ENCODE results near the gene ZNF148.

ZNF148 gene

GRCh38 chr3:125213946-125214542, 161.1 kb downstream of the ZNF148 start:
- no peak for DNase-seq

DNA sequence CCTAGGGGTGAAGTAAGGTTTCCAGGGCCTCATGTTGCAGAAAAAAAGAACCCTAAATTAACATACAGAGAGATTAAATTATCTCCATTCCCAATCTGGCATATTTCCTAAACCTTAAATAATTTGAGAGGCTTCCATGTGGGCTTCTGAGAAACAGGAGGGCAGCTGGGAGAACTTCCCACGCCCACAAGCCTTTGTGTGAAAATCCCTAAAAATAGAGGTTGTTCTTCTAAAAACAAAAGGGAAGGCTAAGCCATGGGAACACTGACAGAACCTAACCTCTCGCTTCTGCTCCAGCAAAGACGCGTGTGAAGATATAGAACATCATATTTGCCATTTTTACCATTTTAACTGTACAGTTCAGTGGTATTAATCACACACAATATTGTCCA, 161.8 kb downstream of the ZNF148 start:
- DNase-seq = no peak

DNA sequence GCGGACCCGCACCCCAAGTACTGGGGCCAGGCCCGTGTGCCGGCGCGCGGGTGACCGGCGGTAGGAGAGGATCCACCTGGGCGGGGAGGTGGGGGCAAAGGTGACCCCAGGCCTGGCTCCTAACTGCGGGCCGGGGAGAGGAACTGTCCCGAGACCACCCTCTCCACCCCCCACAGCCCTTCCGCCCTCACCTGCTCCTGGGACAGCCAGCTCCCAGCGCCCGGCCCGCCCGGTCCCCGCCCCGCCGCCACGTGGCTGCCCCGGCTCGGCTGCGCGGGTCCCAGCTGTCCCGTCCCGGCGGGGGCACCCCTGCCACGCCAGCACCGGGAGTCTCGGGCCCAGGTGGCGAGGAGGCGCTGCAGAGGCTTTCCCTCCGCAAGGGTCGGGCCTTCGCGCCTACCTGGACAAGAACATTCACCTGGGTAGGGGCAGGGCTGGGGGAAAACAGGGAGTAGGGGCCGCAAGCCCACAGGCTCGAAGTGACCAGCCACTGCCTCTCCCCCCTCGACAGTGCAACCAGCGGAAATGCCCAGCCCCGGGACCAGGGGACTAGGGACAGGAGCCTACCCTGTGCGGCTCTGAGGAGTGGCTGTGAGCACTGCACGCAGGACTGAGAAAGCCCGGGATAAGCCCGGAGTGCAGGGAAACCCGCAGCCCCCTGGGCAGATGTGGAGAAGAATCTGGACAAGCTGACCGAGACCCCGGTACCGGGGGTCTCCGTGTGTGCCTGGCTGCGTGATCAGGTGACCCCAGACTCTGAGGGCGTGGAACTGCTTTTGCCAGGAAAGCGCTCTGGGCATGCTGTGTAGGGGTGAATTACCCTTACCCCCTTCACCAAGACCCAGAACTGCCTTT, 162.4 kb downstream of the ZNF148 start, which contains the start of gene SLC12A8:
SLC12A8 (minus strand) TSS at position 240 of the 855 bp plus-strand sequence. CDS start 1,399 bp downstream, outside the sequence.
- DNase-seq = peak; percentile 67

- DNase-seq = peak; percentile 66
These were observed 163.0 kb downstream of the ZNF148 start for GRCh38 chr3:125212091-125212508.

GRCh38 chr3:125211523-125212090, 163.5 kb downstream of the ZNF148 start:
- no peak for DNase-seq

DNA sequence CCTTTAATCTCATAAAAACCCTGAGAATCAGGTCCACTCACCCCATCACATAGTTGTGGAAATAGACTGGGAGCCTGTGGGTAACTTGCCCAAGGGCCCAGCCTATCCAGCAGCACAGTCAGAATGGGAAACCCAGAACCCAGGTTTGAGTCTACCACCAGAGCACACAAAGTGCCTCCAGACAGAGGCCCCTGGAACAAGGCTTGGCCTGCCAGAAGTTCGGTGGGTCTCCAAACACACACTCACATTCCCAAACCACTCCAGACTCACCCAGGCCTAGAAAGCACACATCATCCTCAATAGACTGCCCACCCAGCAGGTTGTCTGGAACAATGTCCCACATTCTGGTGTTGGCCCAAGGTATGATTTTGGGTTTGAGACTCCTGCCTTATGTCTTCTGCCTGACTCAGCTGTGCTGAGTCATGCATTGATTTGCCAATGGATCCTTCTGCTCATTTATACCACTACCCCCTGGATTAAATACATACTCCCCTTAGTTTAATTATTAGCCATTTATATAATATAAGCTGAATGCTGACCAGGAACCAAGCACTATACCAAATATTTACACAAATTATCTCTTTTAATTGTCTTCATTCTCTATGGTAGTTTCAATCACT, 167.1 kb downstream of the ZNF148 start:
- no peak for DNase-seq

- DNase-seq = no peak
These were observed 167.6 kb downstream of the ZNF148 start for GRCh38 chr3:125207507-125207906.

DNA sequence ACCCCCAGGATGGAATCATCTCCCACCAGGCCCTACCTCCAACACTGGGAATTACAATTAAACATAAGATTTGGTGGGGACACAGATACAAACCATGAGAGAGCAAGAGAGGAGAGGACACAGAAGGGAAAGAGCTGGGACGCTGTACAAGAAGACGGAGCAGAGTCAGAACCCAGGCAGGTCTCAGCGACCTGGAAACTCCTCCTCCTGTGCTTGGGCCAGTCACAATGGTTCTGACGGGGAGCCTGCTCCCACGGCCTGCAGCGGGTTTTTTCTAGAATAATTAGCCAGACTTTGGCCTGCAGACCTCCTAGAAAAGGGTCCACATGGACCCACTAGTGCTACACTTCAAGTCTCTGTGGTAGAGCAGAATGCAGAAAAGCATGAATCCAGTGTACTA, 168.2 kb downstream of the ZNF148 start:
- DNase-seq = no peak

DNA sequence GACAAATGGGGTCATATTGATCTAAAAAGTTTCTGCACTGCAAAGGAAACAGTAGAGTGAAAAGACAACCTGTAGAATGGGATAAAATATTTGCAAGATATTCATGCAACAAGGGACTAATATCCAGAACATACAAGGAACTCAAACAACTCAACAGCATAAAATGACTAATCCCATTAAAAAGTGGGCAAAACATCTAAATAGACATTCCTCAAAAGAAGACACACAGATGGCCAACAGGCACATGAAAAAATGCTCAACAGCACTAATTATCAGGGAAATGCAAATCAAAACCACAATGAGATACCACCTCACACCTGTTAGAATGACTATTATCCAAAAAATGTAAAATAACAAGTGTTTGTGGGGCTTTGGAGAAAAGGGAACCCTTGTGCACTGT, 171.4 kb downstream of the ZNF148 start:
- no peak for DNase-seq

GRCh38 chr3:125202197-125202596, 172.9 kb downstream of the ZNF148 start:
- peak; percentile 27 for DNase-seq

GRCh38 chr3:125200731-125201139, 174.4 kb downstream of the ZNF148 start:
- DNase-seq = no peak

- DNase-seq = no peak
These were observed 180.1 kb downstream of the ZNF148 start for GRCh38 chr3:125194849-125195601.

DNA sequence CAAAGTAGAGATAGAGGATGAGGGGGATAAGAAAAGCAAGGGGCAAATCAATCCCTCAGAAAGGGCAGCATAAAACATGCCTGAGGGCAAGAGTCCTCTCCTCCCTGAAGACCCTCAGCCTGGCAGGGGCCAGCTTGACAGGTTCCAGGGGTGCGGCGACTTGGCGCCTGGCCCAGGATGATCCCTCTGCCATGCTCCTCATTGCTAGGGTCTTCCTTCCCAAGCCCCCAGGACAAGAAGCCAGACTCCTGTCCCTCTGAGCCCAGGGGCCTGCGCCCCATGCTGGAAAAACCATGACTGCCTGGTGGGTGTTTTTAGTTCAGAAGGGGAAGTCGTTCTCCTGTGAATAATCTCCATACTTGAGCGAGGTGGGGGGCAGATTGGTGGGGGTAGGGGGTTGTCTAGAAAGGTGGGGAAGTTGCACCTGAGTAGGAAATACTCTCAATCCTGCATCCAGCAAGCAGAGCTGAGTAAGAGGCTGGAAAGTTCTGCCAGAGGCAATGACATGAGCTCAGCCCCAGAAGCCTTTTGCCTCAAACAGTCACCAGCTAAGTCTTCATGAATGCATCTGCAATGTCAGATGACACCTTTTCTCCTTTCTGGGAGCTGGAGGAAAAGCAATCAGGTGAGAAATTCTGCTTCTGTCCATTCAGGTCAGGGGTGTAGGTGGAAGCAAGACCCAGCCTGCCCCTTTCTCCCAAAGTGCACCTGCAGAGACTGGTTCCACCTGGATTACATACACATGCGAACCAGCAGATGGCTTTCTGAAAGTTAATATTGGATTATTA, 180.9 kb downstream of the ZNF148 start:
- DNase-seq = peak; percentile 32

DNA sequence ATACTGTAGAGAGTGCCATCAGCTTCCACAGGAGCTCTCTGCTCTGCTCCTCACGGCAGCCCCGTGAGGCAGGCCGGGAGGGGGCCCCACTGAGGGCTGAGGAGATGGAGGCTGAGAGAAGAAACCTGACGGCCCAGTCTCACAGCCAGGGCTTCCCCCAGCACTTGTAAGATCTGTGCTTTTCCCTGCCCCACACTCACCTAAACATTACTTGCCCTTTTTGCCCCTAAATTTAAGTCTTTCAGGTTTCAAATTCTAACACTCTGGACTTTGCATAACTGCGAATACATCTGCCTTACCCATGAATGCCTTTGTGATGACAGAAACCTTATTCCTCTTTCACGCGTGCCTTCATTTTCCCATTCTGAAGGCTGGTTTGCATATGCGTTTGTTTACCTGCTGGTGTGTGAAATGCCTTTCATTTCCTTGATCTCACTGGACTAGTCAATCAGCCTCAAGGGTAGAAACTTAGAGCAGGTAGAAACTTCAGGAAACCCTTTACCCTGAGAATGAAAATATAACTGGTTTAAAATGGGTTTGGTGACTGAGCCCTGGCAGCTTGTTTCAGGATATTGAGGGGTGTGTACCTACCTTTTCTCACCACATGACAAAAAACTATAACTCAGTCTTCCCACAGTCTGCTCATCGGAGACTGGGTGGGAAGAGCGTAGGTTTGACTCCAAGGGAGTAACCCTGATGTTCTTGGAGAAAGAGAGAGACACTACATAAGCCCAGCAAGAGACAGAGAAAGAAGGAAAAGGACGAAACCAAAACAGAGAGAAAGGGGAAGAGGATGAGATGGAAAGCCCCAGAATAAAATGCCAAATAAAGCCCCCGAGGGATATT, 182.7 kb downstream of the ZNF148 start:
- no peak for DNase-seq

DNA sequence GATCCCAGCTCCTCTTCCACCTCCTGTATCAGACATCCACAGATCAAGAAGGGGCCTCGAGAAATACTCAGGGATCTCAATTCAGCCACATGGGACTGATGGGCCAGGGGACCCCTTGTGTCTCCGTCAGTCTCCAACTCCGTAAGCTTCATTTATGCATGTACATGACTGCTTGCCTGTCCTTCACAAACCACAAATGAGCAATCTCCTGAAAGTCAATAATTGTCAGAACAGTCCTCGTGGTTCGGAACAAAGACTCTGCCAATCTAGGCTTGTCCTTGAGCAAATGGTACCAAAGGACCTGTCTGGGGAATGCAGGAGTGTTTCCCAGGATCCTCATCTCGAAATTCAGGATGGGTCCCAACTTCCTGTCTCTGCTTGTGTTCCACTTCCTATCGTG, 183.4 kb downstream of the ZNF148 start:
- DNase-seq = no peak

DNA sequence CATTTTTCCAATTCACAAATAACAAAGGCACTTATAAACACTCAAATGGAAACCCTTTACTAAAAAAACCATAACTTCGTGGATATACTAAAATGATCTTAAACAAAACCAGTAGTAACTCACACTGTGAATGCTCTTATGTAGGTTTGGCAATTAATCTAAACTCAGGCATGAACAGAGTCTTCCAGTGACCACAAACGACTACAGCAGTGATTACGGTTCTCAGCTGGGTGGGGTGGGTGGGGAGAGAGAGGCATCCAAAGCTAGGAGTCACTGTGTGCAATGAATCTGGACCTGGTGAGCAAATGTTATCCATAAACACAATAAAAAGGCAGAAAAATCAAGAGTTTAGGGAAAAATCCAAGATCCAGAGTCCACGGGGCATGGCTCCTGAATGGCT, 183.9 kb downstream of the ZNF148 start:
- DNase-seq = no peak

DNA sequence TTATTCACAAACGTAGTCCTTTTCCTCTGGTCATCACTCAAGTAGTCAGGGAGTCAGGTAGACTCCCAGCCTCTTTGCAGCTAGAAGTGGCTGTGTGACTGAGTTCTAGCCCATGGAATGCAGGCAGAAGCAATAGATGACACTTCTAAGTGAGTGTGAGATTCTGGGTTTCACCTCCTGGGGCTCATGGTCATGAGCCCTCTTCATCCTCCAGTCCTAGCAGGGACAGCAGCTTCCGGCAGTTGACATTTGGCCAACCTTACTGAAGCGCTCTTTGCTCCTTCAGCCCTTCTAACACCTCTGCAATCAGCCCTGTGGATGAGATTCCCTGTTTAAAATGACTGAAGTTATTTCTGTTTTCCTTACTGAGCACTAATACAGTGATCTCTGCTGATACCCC, 184.3 kb downstream of the ZNF148 start:
- no peak for DNase-seq

- no peak for DNase-seq
These were observed 185.6 kb downstream of the ZNF148 start for GRCh38 chr3:125189378-125190165.

DNA sequence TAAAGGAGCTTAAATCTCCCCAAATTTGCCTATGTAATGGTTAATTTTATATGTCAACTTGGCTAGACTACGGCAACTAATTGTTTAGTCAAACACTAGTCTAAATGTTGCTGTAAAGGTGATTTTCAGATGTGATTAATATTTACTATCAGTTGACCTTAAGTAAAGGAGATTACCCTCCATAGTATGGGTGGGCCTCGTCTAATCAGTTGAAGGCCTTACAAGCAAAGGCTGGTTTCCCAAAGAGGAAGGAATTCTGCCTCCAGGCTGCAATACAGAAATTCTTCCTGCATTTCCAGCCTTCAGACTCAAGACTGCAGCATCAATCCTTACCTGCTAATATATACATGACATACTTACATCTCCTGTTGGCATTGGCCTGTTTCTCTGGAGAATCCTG, 186.2 kb downstream of the ZNF148 start:
- DNase-seq = no peak

- no peak for DNase-seq
These were observed 187.6 kb downstream of the ZNF148 start for GRCh38 chr3:125187599-125187910.
